BJ (cell line): ENCODE measurements around the gene GPR42. TPM values are rescaled to one million over a fixed set of nuclear protein-coding genes. Genes with fewer than 3 reads are reported as not detected.

Experiments
- CTCF ChIA-PET: fragments of 350-600 bp; formaldehyde crosslinking; extraction: SDS; loops from one replicate; lab custom pipeline; 2021; ENCODE audit warnings: antibody characterized with exemption, inconsistent platforms; lab: Yijun Ruan, JAX
- POLR2A ChIA-PET: fragments of 300-600 bp; sonication (Branson Sonifier 250); formaldehyde crosslinking; extraction: SDS; loops from one replicate; lab custom pipeline; 2021; ENCODE audit warnings: antibody characterized with exemption; lab: Charles Lee
- DNase-seq: peaks from one replicate; pipeline ENCODE4 v3.0.0-alpha.2; 2011; ENCODE audit warnings: low read depth
- H3K27me3 ChIP-seq: 2 replicates; pipeline ENCODE4 v1.6.0; 2011; ENCODE audit warnings: low read length; ENCODE audit not compliant: control insufficient read depth, insufficient read depth
- H3K36me3 ChIP-seq: 2 replicates; pipeline ENCODE4 v1.5.1; 2011; ENCODE audit warnings: low read length; ENCODE audit not compliant: control insufficient read depth, insufficient read depth
- H3K4me3 ChIP-seq: 2 replicates; pipeline ENCODE4 v1.5.1; 2011; ENCODE audit warnings: low read depth, mild to moderate bottlenecking, control low read depth, low read length
- polyA plus RNA-seq: library from polyadenylated mRNA; depleted of rRNA; stranded (reverse); fragments of >200 nt; gene quantifications from 2 replicates; pipeline ENCODE4 v1.2.3, GENCODE V29; 2011
- TF ChIP-seq, protein P1 (sequence below): IDR thresholded peaks from 2 replicates; pipeline ENCODE4 v1.5.1; 2011; ENCODE audit warnings: low read depth, mild to moderate bottlenecking, control low read depth, inconsistent platforms, low read length, moderate library complexity; ENCODE audit not compliant: insufficient read depth

GPR42 gene
- polyA plus RNA-seq, 1 experiment, result not detected

GRCh38 chr19:35346193-35347052 lies 24.4 kb upstream of the GPR42 start:
- ChIA-PET POLR2A (no interaction called here), CTCF (interaction anchor here (0.6 kb wide), 1 partner anchor 15 kb away, joined by 3 read pairs; no protein-coding TSS in a partner anchor)
- TF ChIP-seq, protein P1, sequence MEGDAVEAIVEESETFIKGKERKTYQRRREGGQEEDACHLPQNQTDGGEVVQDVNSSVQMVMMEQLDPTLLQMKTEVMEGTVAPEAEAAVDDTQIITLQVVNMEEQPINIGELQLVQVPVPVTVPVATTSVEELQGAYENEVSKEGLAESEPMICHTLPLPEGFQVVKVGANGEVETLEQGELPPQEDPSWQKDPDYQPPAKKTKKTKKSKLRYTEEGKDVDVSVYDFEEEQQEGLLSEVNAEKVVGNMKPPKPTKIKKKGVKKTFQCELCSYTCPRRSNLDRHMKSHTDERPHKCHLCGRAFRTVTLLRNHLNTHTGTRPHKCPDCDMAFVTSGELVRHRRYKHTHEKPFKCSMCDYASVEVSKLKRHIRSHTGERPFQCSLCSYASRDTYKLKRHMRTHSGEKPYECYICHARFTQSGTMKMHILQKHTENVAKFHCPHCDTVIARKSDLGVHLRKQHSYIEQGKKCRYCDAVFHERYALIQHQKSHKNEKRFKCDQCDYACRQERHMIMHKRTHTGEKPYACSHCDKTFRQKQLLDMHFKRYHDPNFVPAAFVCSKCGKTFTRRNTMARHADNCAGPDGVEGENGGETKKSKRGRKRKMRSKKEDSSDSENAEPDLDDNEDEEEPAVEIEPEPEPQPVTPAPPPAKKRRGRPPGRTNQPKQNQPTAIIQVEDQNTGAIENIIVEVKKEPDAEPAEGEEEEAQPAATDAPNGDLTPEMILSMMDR, result no peak
- H3K36me3 ChIP-seq, result no peaks in the 10 kb centered on the region
- peaks cover 2% of the 10 kb centered on the region; the same call in 1 of the 2 replicates for H3K27me3 ChIP-seq
- no peak overlapping the region for H3K4me3 ChIP-seq
- DNase-seq, result no peak

GRCh38 chr19:35347171-35347929 lies 23.5 kb upstream of the GPR42 start, which contains the start of gene FFAR1:
Gene FFAR1, plus strand, starts transcription at chr19:35347902. Its CDS starts 3,650 bp downstream, at chr19:35351552.
- ChIA-PET POLR2A (no interaction called here), CTCF (interaction anchor here (1.1 kb wide), 1 partner anchor 148 kb away, joined by 3 read pairs; no protein-coding TSS in a partner anchor)
- TF ChIP-seq, protein P1, result no peak
- no peaks in the 10 kb centered on the region for H3K36me3 ChIP-seq
- no peak for DNase-seq
- H3K4me3 ChIP-seq, result no peak within 1 kb of the TSS
- H3K27me3 ChIP-seq, result peaks cover 2% of the 10 kb centered on the region; the same call in 1 of the 2 replicates

- CTCF ChIA-PET, result interaction anchor here (1.1 kb wide), 1 partner anchor 147 kb away, joined by 3 read pairs; no protein-coding TSS in a partner anchor
- POLR2A ChIA-PET, result no interaction called here
- TF ChIP-seq, protein P1, result no peak
- no peak for DNase-seq
- Histone ChIP-seq H3K36me3 (no peaks in the 10 kb centered on the region), H3K4me3 (no peak overlapping the region), H3K27me3 (peaks cover 2% of the 10 kb centered on the region; the same call in 1 of the 2 replicates)
These were observed 23.0 kb upstream of the GPR42 start for GRCh38 chr19:35347930-35348298.

DNA sequence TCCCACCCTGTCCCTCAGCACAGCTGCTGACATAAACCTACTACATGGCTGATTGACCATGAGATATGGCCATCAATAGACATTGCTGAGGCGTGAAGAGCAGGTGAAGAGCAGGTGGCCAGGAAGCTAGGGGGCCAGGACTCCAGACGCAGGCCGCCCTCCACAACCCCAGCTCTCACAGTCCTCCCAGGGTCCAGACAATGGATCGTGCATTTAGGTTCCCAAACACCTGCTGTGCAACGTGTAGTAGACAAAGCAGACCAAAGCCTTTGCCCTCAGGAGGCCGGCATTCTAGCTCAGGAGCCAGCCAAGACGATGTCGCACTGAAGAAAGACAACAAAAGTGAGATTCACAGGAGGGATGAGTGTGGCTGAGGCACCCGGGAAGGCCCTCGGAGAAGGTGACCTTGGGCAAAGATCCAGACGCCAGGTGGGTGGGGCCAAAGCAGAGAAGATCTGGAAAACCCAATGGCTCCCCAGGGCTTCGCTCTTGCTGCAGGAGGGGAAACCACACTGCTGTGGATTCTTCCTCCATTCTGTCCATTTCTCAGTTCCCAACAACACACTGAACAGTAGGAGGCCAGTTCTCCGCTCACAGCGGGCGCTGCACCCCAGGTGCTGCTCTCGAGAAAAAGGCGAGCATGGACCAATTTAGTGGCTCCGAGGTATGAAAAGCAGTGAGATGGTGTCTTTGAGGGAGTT lies 21.8 kb upstream of the GPR42 start:
- ChIA-PET POLR2A (no interaction called here), CTCF (interaction anchor here (0.6 to 0.8 kb wide), 2 partner anchors 17 to 29 kb away, joined by 3 read pairs; no protein-coding TSS in a partner anchor)
- H3K27me3 ChIP-seq, result peaks cover 2% of the 10 kb centered on the region; the same call in 1 of the 2 replicates
- no peak overlapping the region for H3K4me3 ChIP-seq
- H3K36me3 ChIP-seq, result no peaks in the 10 kb centered on the region
- TF ChIP-seq, protein P1, result no peak
- no peak for DNase-seq
